GM12864 (cell line): ENCODE measurements around the gene AMZ1.

Experiments used
- DNase-seq: peaks from one replicate; pipeline ENCODE4 v3.0.0-alpha.2; 2011; ENCODE audit warnings: low read depth
- H3K4me3 ChIP-seq: 2 replicates; pipeline ENCODE4 v1.5.1; 2011; ENCODE audit warnings: mild to moderate bottlenecking, low read depth, low read length, control low read depth
- TF ChIP-seq, protein P1 (sequence below): IDR thresholded peaks from 2 replicates; pipeline ENCODE4 v1.5.1; 2011; ENCODE audit warnings: low read depth, mild to moderate bottlenecking, moderate library complexity, low read length, control low read depth, inconsistent platforms; ENCODE audit errors: missing control alignments

The AMZ1 gene

DNA sequence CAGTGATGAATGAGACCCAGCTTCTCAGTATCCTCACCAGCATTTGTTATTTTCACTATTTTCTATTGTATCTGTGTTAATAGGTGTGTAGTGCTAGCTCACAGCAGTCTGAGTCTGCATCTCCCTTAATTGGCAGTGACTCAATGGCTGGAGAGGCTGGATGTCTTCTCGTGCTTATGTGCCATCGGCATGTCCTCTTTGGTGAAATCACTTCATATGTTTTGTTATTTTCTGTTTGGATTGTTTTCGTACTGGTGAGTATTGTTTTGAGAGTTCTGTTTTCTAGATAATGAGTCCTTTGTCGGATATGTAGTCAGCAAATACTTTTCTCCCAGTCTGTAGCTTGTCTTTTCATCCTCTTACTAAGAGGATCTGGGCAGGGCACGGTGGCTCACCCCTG lies 66.1 kb downstream of the AMZ1 start:
- H3K4me3 ChIP-seq = no peak overlapping the region
- no peak for DNase-seq

GRCh38 chr7:2754912-2755311 lies 66.9 kb downstream of the AMZ1 start:
- TF ChIP-seq, protein P1, sequence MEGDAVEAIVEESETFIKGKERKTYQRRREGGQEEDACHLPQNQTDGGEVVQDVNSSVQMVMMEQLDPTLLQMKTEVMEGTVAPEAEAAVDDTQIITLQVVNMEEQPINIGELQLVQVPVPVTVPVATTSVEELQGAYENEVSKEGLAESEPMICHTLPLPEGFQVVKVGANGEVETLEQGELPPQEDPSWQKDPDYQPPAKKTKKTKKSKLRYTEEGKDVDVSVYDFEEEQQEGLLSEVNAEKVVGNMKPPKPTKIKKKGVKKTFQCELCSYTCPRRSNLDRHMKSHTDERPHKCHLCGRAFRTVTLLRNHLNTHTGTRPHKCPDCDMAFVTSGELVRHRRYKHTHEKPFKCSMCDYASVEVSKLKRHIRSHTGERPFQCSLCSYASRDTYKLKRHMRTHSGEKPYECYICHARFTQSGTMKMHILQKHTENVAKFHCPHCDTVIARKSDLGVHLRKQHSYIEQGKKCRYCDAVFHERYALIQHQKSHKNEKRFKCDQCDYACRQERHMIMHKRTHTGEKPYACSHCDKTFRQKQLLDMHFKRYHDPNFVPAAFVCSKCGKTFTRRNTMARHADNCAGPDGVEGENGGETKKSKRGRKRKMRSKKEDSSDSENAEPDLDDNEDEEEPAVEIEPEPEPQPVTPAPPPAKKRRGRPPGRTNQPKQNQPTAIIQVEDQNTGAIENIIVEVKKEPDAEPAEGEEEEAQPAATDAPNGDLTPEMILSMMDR = no peak
- DNase-seq = no peak
- no peak overlapping the region for H3K4me3 ChIP-seq

More for the DNA sequence above, 66.1 kb downstream of the AMZ1 start:
- TF ChIP-seq, protein P1 = no peak

DNA sequence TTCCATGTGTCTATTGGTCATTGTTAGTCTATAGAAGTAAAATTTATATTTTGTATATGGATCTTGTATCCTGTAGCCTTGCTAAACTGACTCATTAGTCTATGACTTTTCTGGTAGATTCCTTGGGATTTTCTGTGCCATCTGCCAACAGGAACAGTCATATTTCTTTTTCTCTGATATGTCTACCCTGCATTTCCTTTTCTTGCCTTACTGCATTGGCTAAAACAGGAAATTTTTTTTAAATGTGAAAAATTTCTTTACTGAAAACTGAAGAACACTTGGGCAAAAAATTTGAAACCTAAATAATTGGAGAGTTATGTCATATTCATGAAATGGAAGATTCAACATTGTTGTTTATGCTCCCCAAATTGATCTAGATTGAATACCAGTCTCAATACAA lies 67.5 kb downstream of the AMZ1 start:
- TF ChIP-seq, protein P1 = no peak
- no peak overlapping the region for H3K4me3 ChIP-seq
- DNase-seq = no peak

DNA sequence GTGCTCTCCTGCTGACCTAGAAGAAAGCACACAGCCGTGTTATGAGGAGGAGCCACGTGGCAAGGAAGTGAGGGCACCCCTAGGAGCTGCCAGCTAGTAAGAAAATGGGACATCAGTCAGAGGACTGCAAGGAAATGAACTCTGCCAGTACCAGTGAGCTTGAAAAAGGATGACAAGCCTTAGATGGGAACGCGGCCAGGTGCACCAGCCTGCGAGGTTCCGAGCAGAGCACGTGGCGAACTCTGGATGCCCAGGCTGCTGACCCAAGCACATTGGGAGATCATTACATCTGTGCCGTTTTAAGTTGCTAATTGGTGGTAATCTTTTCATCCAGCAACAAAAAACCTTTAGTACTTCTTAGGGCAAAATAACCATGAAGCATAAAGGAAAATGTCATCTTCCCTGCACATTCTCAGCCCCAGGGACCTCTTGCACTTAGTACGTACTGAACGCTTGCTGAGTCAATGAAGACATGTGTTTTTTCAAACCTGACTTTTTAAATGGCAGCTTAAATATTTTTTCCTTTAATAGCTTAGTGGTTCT lies 69.4 kb downstream of the AMZ1 start:
- H3K4me3 ChIP-seq = no peak overlapping the region
- TF ChIP-seq, protein P1 = no peak
- DNase-seq = no peak

DNA sequence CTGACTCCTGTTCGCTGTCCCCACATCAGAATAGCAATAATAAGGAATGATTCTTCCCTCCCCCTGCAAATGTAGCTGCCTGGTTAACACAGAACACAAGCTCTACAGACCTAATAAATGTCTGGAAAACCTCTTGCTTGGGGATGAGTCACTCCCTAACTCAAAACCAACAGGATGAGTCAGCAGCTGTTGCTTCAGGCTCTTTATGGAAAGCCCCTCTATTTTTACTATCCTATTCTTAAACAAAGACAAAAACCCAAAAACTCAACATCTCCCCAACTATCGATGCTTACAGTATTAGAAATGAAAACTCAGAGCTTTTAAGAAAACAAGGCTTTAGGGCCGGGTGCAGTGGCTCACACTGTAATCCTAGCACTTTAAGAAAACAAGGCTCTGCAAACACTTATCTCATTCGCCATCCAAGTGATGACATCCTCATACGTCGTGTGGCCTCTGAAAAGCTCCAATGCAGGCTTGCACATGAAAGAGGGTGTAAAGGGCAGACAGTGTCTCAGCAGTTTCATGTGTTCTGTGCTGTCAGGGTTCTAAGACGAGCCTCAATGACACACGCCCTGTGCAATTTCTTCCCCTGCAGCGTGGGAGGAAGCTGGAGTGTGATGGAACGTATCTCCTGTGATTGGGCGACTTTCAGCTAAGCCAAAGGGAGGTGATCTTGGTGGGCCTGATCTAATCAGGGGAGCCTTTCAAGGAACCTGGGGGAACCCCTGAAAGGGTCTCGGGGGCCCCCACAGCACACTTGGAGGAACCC lies 70.1 kb downstream of the AMZ1 start:
- peak overlapping the region; percentile 26; the same call in 1 of the 2 replicates for H3K4me3 ChIP-seq
- TF ChIP-seq, protein P1 = no peak

DNA sequence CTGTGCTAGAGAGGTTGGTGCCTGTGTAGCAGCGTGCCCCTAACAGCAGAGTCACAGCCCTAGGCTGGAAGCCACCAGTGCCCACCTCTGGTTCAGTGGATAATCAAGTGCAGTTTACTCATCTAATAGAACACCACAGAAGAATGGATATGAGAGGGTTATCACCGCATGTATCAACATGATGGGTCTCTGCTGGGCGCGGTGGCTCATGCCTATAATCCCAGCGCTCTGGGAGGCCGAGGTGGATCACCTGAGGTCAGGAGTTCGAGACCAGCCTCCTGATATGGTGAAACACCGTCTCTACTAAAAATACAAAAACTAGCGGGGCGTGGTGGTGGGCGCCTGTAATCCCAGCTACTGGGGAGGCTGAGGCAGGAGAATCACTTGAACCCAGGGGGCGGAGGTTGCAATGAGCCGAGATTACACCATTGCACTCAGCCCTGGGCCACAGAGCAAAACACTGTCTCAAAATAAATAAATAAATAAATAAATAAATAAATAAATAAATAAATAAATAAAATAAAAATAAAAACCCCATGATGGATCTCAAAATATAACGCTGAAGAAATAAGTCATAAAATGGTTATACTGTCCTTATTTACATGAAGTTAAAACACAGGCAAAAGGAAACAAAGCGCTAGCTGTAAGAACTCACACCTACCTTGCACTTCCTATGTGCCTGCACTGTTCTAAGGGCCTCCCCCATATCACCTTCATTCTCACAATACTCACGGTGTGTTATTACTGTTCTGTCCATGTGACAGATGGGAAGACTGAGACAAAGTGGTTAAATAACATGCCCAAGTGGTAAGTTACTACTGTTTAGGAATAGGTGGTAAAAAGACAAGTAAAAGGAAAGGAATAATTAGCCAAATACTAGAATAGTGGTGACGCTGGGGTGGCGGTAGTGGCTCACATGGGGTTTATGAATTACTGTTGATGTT lies 70.9 kb downstream of the AMZ1 start:
- DNase-seq = no peak
- TF ChIP-seq, protein P1 = no peak
- H3K4me3 ChIP-seq = peak overlapping the region; percentile 26; the same call in 1 of the 2 replicates

More for the DNA sequence above, 70.1 kb downstream of the AMZ1 start:
- DNase-seq = peak; percentile 78
